Endothelial cell of umbilical vein (primary cell): ENCODE results near the gene HIGD1C.

Experiments
- CTCF ChIP-seq, 2 donors: IDR thresholded peaks; 1 replicate in 1 of 2; 2 replicates in 1 of 2; pipeline ENCODE4 v1.5.1; 2011; ENCODE audit warnings: low read length in 2 of 2, mild to moderate bottlenecking in 2 of 2, moderate library complexity in 2 of 2, control low read depth in 1 of 2, inconsistent platforms in 1 of 2, low read depth in 1 of 2; ENCODE audit not compliant: insufficient read depth in 1 of 2; ENCODE audit errors: extremely low read depth in 1 of 2
- EZH2 ChIP-seq: IDR thresholded peaks from 2 replicates; pipeline ENCODE4 v1.6.1; 2012; ENCODE audit warnings: borderline replicate concordance, low read depth, mild to moderate bottlenecking, moderate library complexity, low read length, inconsistent platforms; ENCODE audit not compliant: severe bottlenecking
- GATA2 ChIP-seq: IDR thresholded peaks from 2 replicates; pipeline ENCODE4 v1.7.0; 2011; ENCODE audit warnings: low read depth, mild to moderate bottlenecking, moderate library complexity, mixed read lengths, low read length; ENCODE audit not compliant: insufficient read length, insufficient read depth
- JUN ChIP-seq: IDR thresholded peaks from 2 replicates; pipeline ENCODE4 v1.6.1; 2011; ENCODE audit warnings: borderline replicate concordance, low read depth; ENCODE audit not compliant: insufficient read length, insufficient read depth
- MYC ChIP-seq: IDR thresholded peaks from one replicate; pipeline ENCODE4 v1.6.1; 2011; ENCODE audit warnings: mild to moderate bottlenecking, low read depth, low read length
- POLR2A ChIP-seq: IDR thresholded peaks from 2 replicates; pipeline ENCODE4 v1.6.1; 2012; ENCODE audit warnings: low read depth, mild to moderate bottlenecking, control low read depth, low read length
- POLR2AphosphoS5 ChIP-seq: IDR thresholded peaks from 2 replicates; pipeline ENCODE4 v1.6.1; 2012; ENCODE audit warnings: low read depth, mild to moderate bottlenecking, control low read depth, low read length, moderate library complexity; ENCODE audit not compliant: insufficient read depth

GRCh38 chr12:51005671-51006070, 53.3 kb downstream of the HIGD1C start:
- TF ChIP-seq CTCF (IDR thresholded peaks at IDR 0.05; ENCODE audit: extremely low read depth in 1 of 2, insufficient read depth in 1 of 2, low read depth in 1 of 2, low read length in 2 of 2) (no peak), MYC (no peak), EZH2 (no peak), GATA2 (no peak), POLR2A (no peak), POLR2AphosphoS5 (no peak), JUN (no peak)
